HG03103 (cell line): Measurements from ENCODE around the gene SYNRG.
"Not testable (repeated sequence)": the region's sequence is repeated elsewhere in the genome, so short reads cannot be mapped to it uniquely, and the experiment has no call there.

ENCODE experiments used
- ATAC-seq: cut with Tn5 transposase; IDR thresholded peaks from one replicate; pipeline ENCODE4 v1.9.1; 2021; ENCODE audit warnings: low read depth; ENCODE audit not compliant: unreplicated experiment

SYNRG gene

GRCh38 chr17:37609170-37610040, at the start of gene SYNRG:
SYNRG (minus strand) TSS chr17:37609418; CDS start chr17:37609355, 63 bp downstream.
- ATAC-seq: peak; percentile 80

GRCh38 chr17:37657202-37657601, 48.0 kb upstream of the SYNRG start:
- ATAC-seq: no peak

GRCh38 chr17:37651849-37652248, 42.6 kb upstream of the SYNRG start:
- no peak for ATAC-seq

GRCh38 chr17:37650419-37651003, 41.3 kb upstream of the SYNRG start:
- ATAC-seq: no peak

- no peak for ATAC-seq
Measured at GRCh38 chr17:37648555-37648954, 39.3 kb upstream of the SYNRG start.

GRCh38 chr17:37647856-37648255, 38.6 kb upstream of the SYNRG start:
- ATAC-seq: no peak

- no peak for ATAC-seq
Measured at GRCh38 chr17:37643869-37644268, 34.7 kb upstream of the SYNRG start.

GRCh38 chr17:37643118-37643766, 34.0 kb upstream of the SYNRG start, which contains the start of gene DDX52:
DDX52 (minus strand) TSS chr17:37643446; CDS start chr17:37643420, 26 bp downstream.
- ATAC-seq: peak; percentile 74

GRCh38 chr17:37642681-37643080, 33.5 kb upstream of the SYNRG start:
- ATAC-seq: no peak

GRCh38 chr17:37640015-37640414, 30.8 kb upstream of the SYNRG start:
- no peak for ATAC-seq

- ATAC-seq: no peak
Measured at GRCh38 chr17:37637956-37638355, 28.7 kb upstream of the SYNRG start.

GRCh38 chr17:37616430-37616829, 7.2 kb upstream of the SYNRG start:
- ATAC-seq: not testable (repeated sequence)

GRCh38 chr17:37614823-37615222, 5.6 kb upstream of the SYNRG start:
- no peak for ATAC-seq

- ATAC-seq: no peak
Measured at GRCh38 chr17:37614391-37614790, 5.2 kb upstream of the SYNRG start.

- no peak for ATAC-seq
Measured at GRCh38 chr17:37610971-37611370, 1.8 kb upstream of the SYNRG start.

- not testable (repeated sequence) for ATAC-seq
Measured at GRCh38 chr17:37610041-37610420, 813 bp upstream of the SYNRG start.

- ATAC-seq: peak; percentile 22
Measured at GRCh38 chr17:37608351-37609169, 658 bp downstream of the SYNRG start.

- no peak for ATAC-seq
Measured at GRCh38 chr17:37607637-37608331, 1.4 kb downstream of the SYNRG start.

- no peak for ATAC-seq
Measured at GRCh38 chr17:37605813-37606505, 3.3 kb downstream of the SYNRG start.
